WTC11 (cell line): ENCODE data around the gene RECQL5.

ENCODE experiments used
- CREB1 ChIP-seq: sonication (generic); formaldehyde crosslinking; IDR thresholded peaks from 2 replicates; pipeline ENCODE4 v1.8.0; 2023; ENCODE audit warnings: mild to moderate bottlenecking, missing genetic modification reagents
- CTCF ChIP-seq: fragments of 200-600 bp; IDR thresholded peaks from 2 replicates; pipeline ENCODE4 v1.8.0; 2022; ENCODE audit warnings: antibody characterized with exemption
- ESRRA ChIP-seq: sonication (generic); formaldehyde crosslinking; IDR thresholded peaks from 2 replicates; pipeline ENCODE4 v1.8.1; 2022; ENCODE audit warnings: mild to moderate bottlenecking, missing genetic modification reagents, borderline replicate concordance
- IRF2 ChIP-seq: sonication (generic); formaldehyde crosslinking; IDR thresholded peaks from 2 replicates; pipeline ENCODE4 v1.8.0; 2022; ENCODE audit warnings: low read depth, missing genetic modification reagents, borderline replicate concordance
- JUN ChIP-seq: sonication (generic); formaldehyde crosslinking; IDR thresholded peaks from 2 replicates; pipeline ENCODE4 v1.8.0; 2023; ENCODE audit warnings: mild to moderate bottlenecking, missing genetic modification reagents
- MXD4 ChIP-seq: fragments of 250-450 bp; sonication (Bioruptor Pico); IDR thresholded peaks from 2 replicates; pipeline ENCODE4 v1.8.0; 2021; ENCODE audit warnings: mild to moderate bottlenecking, moderate library complexity, borderline replicate concordance
- NFE2L1 ChIP-seq: sonication (generic); formaldehyde crosslinking; IDR thresholded peaks from 2 replicates; pipeline ENCODE4 v1.8.1; 2023; ENCODE audit warnings: missing genetic modification reagents
- NR1H2 ChIP-seq: sonication (generic); formaldehyde crosslinking; IDR thresholded peaks from 2 replicates; pipeline ENCODE4 v1.9.0; 2021; ENCODE audit warnings: mild to moderate bottlenecking, moderate library complexity, missing genetic modification reagents
- NR2C2 ChIP-seq: sonication (generic); formaldehyde crosslinking; IDR thresholded peaks from 2 replicates; pipeline ENCODE4 v1.8.0; 2022; ENCODE audit warnings: mild to moderate bottlenecking, missing genetic modification reagents
- TF ChIP-seq, protein P1 (sequence below): sonication (generic); formaldehyde crosslinking; IDR thresholded peaks from 2 replicates; pipeline ENCODE4 v1.8.1; 2023; ENCODE audit warnings: mild to moderate bottlenecking, missing genetic modification reagents, borderline replicate concordance
- TF ChIP-seq, protein P2 (sequence below): sonication (generic); formaldehyde crosslinking; IDR thresholded peaks from 2 replicates; pipeline ENCODE4 v1.8.1; 2023; ENCODE audit warnings: mild to moderate bottlenecking, moderate library complexity, missing genetic modification reagents
- TF ChIP-seq, protein P3 (sequence below): sonication (generic); formaldehyde crosslinking; conservative IDR thresholded peaks from 2 replicates; pipeline ENCODE4 v1.8.1; 2023; ENCODE audit warnings: mild to moderate bottlenecking, low read depth, missing genetic modification reagents, moderate library complexity
- TF ChIP-seq, protein P4 (sequence below): sonication (generic); formaldehyde crosslinking; IDR thresholded peaks from 2 replicates; pipeline ENCODE4 v1.8.0; 2022; ENCODE audit warnings: mild to moderate bottlenecking, missing genetic modification reagents
- TF ChIP-seq, protein P5 (sequence below): sonication (generic); formaldehyde crosslinking; IDR thresholded peaks from 2 replicates; pipeline ENCODE4 v1.8.1; 2022; ENCODE audit warnings: low read depth, missing genetic modification reagents, borderline replicate concordance

DNA sequence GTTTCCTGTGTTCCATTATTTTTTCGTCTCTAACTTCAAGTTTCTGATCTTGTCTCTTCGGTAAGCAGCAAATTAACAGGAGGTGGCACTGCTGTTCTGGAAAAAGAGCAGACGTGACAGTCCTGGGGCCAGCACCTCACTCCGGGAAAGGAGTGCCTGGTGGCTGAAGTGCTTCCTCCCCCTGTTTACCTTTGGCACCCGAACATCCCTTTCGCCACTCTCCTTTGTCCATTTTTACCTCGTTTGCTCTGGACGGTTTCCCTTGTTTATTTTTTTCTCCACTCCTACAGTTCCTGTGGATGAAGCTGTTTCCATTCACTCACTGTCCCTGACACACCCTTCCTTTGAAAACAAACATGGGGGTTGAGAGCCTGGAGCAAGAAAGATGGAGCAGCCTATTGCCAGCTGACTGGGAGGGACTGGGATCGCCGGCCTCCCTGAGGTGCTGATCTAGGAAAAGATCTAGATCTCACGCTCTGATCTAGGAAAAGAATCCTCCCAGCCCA is 12.8 kb upstream of the RECQL5 start:
- TF ChIP-seq CREB1 (CRISPR knock-in tag) (no peak), NFE2L1 (no peak), CTCF (no peak), NR1H2 (CRISPR knock-in tag) (no peak), NR2C2 (CRISPR knock-in tag) (no peak), IRF2 (CRISPR knock-in tag) (no peak), JUN (CRISPR knock-in tag) (no peak), ESRRA (CRISPR knock-in tag) (no peak), MXD4 (CRISPR knock-in tag) (no peak)
- TF ChIP-seq, protein P1, sequence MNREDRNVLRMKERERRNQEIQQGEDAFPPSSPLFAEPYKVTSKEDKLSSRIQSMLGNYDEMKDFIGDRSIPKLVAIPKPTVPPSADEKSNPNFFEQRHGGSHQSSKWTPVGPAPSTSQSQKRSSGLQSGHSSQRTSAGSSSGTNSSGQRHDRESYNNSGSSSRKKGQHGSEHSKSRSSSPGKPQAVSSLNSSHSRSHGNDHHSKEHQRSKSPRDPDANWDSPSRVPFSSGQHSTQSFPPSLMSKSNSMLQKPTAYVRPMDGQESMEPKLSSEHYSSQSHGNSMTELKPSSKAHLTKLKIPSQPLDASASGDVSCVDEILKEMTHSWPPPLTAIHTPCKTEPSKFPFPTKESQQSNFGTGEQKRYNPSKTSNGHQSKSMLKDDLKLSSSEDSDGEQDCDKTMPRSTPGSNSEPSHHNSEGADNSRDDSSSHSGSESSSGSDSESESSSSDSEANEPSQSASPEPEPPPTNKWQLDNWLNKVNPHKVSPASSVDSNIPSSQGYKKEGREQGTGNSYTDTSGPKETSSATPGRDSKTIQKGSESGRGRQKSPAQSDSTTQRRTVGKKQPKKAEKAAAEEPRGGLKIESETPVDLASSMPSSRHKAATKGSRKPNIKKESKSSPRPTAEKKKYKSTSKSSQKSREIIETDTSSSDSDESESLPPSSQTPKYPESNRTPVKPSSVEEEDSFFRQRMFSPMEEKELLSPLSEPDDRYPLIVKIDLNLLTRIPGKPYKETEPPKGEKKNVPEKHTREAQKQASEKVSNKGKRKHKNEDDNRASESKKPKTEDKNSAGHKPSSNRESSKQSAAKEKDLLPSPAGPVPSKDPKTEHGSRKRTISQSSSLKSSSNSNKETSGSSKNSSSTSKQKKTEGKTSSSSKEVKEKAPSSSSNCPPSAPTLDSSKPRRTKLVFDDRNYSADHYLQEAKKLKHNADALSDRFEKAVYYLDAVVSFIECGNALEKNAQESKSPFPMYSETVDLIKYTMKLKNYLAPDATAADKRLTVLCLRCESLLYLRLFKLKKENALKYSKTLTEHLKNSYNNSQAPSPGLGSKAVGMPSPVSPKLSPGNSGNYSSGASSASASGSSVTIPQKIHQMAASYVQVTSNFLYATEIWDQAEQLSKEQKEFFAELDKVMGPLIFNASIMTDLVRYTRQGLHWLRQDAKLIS = no peak
- TF ChIP-seq, protein P2, sequence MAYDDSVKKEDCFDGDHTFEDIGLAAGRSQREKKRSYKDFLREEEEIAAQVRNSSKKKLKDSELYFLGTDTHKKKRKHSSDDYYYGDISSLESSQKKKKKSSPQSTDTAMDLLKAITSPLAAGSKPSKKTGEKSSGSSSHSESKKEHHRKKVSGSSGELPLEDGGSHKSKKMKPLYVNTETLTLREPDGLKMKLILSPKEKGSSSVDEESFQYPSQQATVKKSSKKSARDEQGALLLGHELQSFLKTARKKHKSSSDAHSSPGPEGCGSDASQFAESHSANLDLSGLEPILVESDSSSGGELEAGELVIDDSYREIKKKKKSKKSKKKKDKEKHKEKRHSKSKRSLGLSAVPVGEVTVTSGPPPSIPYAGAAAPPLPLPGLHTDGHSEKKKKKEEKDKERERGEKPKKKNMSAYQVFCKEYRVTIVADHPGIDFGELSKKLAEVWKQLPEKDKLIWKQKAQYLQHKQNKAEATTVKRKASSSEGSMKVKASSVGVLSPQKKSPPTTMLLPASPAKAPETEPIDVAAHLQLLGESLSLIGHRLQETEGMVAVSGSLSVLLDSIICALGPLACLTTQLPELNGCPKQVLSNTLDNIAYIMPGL = no peak
- TF ChIP-seq, protein P3, sequence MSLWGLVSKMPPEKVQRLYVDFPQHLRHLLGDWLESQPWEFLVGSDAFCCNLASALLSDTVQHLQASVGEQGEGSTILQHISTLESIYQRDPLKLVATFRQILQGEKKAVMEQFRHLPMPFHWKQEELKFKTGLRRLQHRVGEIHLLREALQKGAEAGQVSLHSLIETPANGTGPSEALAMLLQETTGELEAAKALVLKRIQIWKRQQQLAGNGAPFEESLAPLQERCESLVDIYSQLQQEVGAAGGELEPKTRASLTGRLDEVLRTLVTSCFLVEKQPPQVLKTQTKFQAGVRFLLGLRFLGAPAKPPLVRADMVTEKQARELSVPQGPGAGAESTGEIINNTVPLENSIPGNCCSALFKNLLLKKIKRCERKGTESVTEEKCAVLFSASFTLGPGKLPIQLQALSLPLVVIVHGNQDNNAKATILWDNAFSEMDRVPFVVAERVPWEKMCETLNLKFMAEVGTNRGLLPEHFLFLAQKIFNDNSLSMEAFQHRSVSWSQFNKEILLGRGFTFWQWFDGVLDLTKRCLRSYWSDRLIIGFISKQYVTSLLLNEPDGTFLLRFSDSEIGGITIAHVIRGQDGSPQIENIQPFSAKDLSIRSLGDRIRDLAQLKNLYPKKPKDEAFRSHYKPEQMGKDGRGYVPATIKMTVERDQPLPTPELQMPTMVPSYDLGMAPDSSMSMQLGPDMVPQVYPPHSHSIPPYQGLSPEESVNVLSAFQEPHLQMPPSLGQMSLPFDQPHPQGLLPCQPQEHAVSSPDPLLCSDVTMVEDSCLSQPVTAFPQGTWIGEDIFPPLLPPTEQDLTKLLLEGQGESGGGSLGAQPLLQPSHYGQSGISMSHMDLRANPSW (CRISPR knock-in tag) = no peak
- TF ChIP-seq, protein P4, sequence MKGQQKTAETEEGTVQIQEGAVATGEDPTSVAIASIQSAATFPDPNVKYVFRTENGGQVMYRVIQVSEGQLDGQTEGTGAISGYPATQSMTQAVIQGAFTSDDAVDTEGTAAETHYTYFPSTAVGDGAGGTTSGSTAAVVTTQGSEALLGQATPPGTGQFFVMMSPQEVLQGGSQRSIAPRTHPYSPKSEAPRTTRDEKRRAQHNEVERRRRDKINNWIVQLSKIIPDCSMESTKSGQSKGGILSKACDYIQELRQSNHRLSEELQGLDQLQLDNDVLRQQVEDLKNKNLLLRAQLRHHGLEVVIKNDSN = no peak
- TF ChIP-seq, protein P5, sequence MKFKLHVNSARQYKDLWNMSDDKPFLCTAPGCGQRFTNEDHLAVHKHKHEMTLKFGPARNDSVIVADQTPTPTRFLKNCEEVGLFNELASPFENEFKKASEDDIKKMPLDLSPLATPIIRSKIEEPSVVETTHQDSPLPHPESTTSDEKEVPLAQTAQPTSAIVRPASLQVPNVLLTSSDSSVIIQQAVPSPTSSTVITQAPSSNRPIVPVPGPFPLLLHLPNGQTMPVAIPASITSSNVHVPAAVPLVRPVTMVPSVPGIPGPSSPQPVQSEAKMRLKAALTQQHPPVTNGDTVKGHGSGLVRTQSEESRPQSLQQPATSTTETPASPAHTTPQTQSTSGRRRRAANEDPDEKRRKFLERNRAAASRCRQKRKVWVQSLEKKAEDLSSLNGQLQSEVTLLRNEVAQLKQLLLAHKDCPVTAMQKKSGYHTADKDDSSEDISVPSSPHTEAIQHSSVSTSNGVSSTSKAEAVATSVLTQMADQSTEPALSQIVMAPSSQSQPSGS (CRISPR knock-in tag) = no peak
